ENCODE results near the gene ABHD11. TPM values are rescaled to one million over a fixed set of nuclear protein-coding genes. Genes with fewer than 3 reads are reported as not detected.

The ABHD11 gene
- total and polyA plus RNA-seq, 2 donors (not counting 1 experiment from before 2014, with no cell fraction given), result 6.5 to 7.1 TPM

- H3K9ac ChIP-seq (ENCODE audit: insufficient read depth, low read length), result no peak overlapping the region
- no peak overlapping the region for H2AFZ ChIP-seq (ENCODE audit: low read length)
- peaks cover 37% of the 10 kb centered on the region for H3K36me3 ChIP-seq (ENCODE audit: control insufficient read depth, insufficient read depth, low read length)
- H3K79me2 ChIP-seq (ENCODE audit: control insufficient read depth, insufficient read depth, low read length), result no peaks in the 10 kb centered on the region
- no peaks in the 10 kb centered on the region for H3K27me3 ChIP-seq (ENCODE audit: control insufficient read depth, insufficient read depth, low read length)
- no peak overlapping the region for H3K4me3 ChIP-seq (replicated peaks in 1 of 4; ENCODE audit: control extremely low read depth in 1 of 4, insufficient read depth in 1 of 4, low read depth in 3 of 4, low read length in 4 of 4)
- no peaks in the 10 kb centered on the region for H3K4me1 ChIP-seq (ENCODE audit: control insufficient read depth, extremely low read depth, insufficient read depth, low read length)
- TF ChIP-seq, protein P1, sequence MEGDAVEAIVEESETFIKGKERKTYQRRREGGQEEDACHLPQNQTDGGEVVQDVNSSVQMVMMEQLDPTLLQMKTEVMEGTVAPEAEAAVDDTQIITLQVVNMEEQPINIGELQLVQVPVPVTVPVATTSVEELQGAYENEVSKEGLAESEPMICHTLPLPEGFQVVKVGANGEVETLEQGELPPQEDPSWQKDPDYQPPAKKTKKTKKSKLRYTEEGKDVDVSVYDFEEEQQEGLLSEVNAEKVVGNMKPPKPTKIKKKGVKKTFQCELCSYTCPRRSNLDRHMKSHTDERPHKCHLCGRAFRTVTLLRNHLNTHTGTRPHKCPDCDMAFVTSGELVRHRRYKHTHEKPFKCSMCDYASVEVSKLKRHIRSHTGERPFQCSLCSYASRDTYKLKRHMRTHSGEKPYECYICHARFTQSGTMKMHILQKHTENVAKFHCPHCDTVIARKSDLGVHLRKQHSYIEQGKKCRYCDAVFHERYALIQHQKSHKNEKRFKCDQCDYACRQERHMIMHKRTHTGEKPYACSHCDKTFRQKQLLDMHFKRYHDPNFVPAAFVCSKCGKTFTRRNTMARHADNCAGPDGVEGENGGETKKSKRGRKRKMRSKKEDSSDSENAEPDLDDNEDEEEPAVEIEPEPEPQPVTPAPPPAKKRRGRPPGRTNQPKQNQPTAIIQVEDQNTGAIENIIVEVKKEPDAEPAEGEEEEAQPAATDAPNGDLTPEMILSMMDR (conservative IDR thresholded peaks at IDR 0.05 in 1 of 2, IDR thresholded peaks at IDR 0.05 in 1 of 2; ENCODE audit: low read depth in 1 of 2, low read length in 2 of 2), result no peak
- no peak for TF ChIP-seq EZH2 (IDR thresholded peaks at IDR 0.05; ENCODE audit: low read length, missing control alignments)
- H3K4me2 ChIP-seq (ENCODE audit: extremely low read depth, insufficient read depth, low read length), result no peak overlapping the region
- no peak for DNase-seq (ENCODE audit: low read depth in 2 of 2)
- no peak overlapping the region for H3K27ac ChIP-seq (ENCODE audit: insufficient read depth, low read length)
- no peaks in the 10 kb centered on the region for H3K9me3 ChIP-seq (ENCODE audit: control insufficient read depth, insufficient read depth, low read depth, low read length)
- H4K20me1 ChIP-seq (ENCODE audit: control insufficient read depth, extremely low read depth, insufficient read depth, low read length), result no peaks in the 10 kb centered on the region
Measured at GRCh38 chr7:73702226-73702625, 36.4 kb downstream of the ABHD11 start.

DNA sequence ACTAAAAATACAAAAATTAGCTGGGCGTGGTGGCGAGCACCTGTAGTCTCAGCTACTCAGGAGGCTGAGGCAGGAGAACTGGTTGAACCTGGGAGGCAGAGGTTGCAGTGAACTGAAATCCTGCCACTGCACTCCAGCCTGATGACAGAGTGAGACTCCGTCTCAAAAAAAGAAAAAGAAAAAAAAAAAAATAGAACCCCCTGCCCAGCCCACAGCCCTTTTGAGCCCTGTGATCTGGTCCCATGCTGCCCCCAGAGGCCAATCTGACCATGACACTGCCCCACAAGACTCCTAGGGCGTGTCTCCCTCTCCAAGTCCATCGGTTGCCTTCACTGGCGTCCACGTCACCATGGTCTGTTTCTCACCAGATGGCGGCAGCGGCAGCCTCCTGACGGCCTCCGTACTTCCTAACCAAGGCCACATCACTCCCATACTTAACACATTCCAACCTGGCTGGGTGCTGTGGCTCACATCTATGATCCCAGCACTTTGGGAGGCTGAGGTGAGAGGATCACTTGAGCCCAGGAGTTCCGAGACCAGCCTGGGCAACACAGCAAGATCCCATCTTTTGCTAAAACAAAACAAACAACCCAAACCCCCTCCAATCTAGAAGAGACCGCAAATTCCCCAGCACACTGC lies 37.1 kb downstream of the ABHD11 start:
- no peaks in the 10 kb centered on the region for H3K9me3 ChIP-seq (ENCODE audit: control insufficient read depth, insufficient read depth, low read depth, low read length)
- peak; percentile 56 to 68 for DNase-seq (ENCODE audit: low read depth in 2 of 2)
- no peak overlapping the region for H3K4me2 ChIP-seq (ENCODE audit: extremely low read depth, insufficient read depth, low read length)
- no peaks in the 10 kb centered on the region for H3K27me3 ChIP-seq (ENCODE audit: control insufficient read depth, insufficient read depth, low read length)
- H4K20me1 ChIP-seq (ENCODE audit: control insufficient read depth, extremely low read depth, insufficient read depth, low read length), result no peaks in the 10 kb centered on the region
- H2AFZ ChIP-seq (ENCODE audit: low read length), result no peak overlapping the region
- H3K9ac ChIP-seq (ENCODE audit: insufficient read depth, low read length), result no peak overlapping the region
- TF ChIP-seq EZH2 (IDR thresholded peaks at IDR 0.05; ENCODE audit: low read length, missing control alignments), result no peak
- TF ChIP-seq, protein P1 (conservative IDR thresholded peaks at IDR 0.05 in 1 of 2, IDR thresholded peaks at IDR 0.05 in 1 of 2; ENCODE audit: low read depth in 1 of 2, low read length in 2 of 2), result peak; percentile 57 to 64
- H3K79me2 ChIP-seq (ENCODE audit: control insufficient read depth, insufficient read depth, low read length), result no peaks in the 10 kb centered on the region
- peaks cover 37% of the 10 kb centered on the region for H3K36me3 ChIP-seq (ENCODE audit: control insufficient read depth, insufficient read depth, low read length)
- H3K27ac ChIP-seq (ENCODE audit: insufficient read depth, low read length), result no peak overlapping the region
- no peak overlapping the region for H3K4me3 ChIP-seq (replicated peaks in 1 of 4; ENCODE audit: control extremely low read depth in 1 of 4, insufficient read depth in 1 of 4, low read depth in 3 of 4, low read length in 4 of 4)
- H3K4me1 ChIP-seq (ENCODE audit: control insufficient read depth, extremely low read depth, insufficient read depth, low read length), result no peaks in the 10 kb centered on the region

- Histone ChIP-seq H4K20me1 (ENCODE audit: control insufficient read depth, extremely low read depth, insufficient read depth, low read length) (no peaks in the 10 kb centered on the region), H3K27me3 (ENCODE audit: control insufficient read depth, insufficient read depth, low read length) (no peaks in the 10 kb centered on the region), H3K4me3 (replicated peaks in 1 of 4; ENCODE audit: control extremely low read depth in 1 of 4, insufficient read depth in 1 of 4, low read depth in 3 of 4, low read length in 4 of 4) (no peak overlapping the region), H3K9ac (ENCODE audit: insufficient read depth, low read length) (no peak overlapping the region), H2AFZ (ENCODE audit: low read length) (no peak overlapping the region), H3K79me2 (ENCODE audit: control insufficient read depth, insufficient read depth, low read length) (no peaks in the 10 kb centered on the region), H3K4me2 (ENCODE audit: extremely low read depth, insufficient read depth, low read length) (no peak overlapping the region), H3K4me1 (ENCODE audit: control insufficient read depth, extremely low read depth, insufficient read depth, low read length) (no peaks in the 10 kb centered on the region), H3K9me3 (ENCODE audit: control insufficient read depth, insufficient read depth, low read depth, low read length) (no peaks in the 10 kb centered on the region), H3K36me3 (ENCODE audit: control insufficient read depth, insufficient read depth, low read length) (peaks cover 36% of the 10 kb centered on the region), H3K27ac (ENCODE audit: insufficient read depth, low read length) (no peak overlapping the region)
- no peak for DNase-seq (ENCODE audit: low read depth in 2 of 2)
- no peak for TF ChIP-seq EZH2 (IDR thresholded peaks at IDR 0.05; ENCODE audit: low read length, missing control alignments)
- TF ChIP-seq, protein P1 (conservative IDR thresholded peaks at IDR 0.05 in 1 of 2, IDR thresholded peaks at IDR 0.05 in 1 of 2; ENCODE audit: low read depth in 1 of 2, low read length in 2 of 2), result no peak
Measured at GRCh38 chr7:73700581-73701134, 37.9 kb downstream of the ABHD11 start.
